HCT116 (cell line): ENCODE measurements around the gene TOMM40L. TPM values are rescaled to one million over a fixed set of nuclear protein-coding genes. Genes with fewer than 3 reads are reported as not detected.

Source experiments
- ATAC-seq: fragments of 200-7000 bp; cut with Tn5 transposase; 2 replicates; pipeline ENCODE4 v1.9.1; 2020; ENCODE audit warnings: mild to moderate bottlenecking, moderate library complexity
- BruUV-seq: library from RNA; stranded (reverse); fragments of 400-500 nt; replicated peaks from 2 replicates; lab custom pipeline; 2021; lab: Mats Ljungman, UMichigan
- CTCF ChIA-PET: fragments of 300-600 bp; sonication (Branson Sonifier 250); formaldehyde crosslinking; loops from one replicate; lab custom pipeline; 2021; ENCODE audit warnings: antibody characterized with exemption; lab: Charles Lee
- POLR2A ChIA-PET: fragments of 300-600, 350-600 bp; sonication (Branson Sonifier 250); formaldehyde crosslinking; loops from one replicate; lab custom pipeline; 2021; ENCODE audit warnings: antibody characterized with exemption; lab: Charles Lee
- RAD21 ChIA-PET, 2 experiments: fragments of 300-600 bp; sonication (Branson Sonifier 250); formaldehyde crosslinking; loops; one replicate each; lab custom pipeline; 2023; ENCODE audit warnings: low total read pairs in 2 of 2; ENCODE audit not compliant: uncharacterized antibody in 2 of 2, unreplicated experiment in 2 of 2, low non-redundant PET in 1 of 2; lab: Charles Lee
- DNase-seq: peaks from one replicate; pipeline ENCODE4 v3.0.0-alpha.2; 2010; ENCODE audit warnings: low read depth, low spot score
- H2AFZ ChIP-seq: fragments of 200-600 bp; shearing (Covaris generic), sonication (generic); 2 replicates; pipeline ENCODE4 v1.6.1; 2017; ENCODE audit warnings: low read depth, mixed run types, mixed read lengths, antibody characterized with exemption, low read length; ENCODE audit not compliant: poor library complexity, severe bottlenecking
- H3K27ac ChIP-seq: 2 replicates; pipeline ENCODE4 v1.5.1; 2012; ENCODE audit warnings: low read depth, low read length
- H3K27me3 ChIP-seq: fragments of 200-600 bp; sonication (generic); 2 replicates; pipeline ENCODE4 v1.6.1; 2016; ENCODE audit warnings: mixed run types, low read length, mixed read lengths; ENCODE audit not compliant: insufficient read depth
- H3K36me3 ChIP-seq, 2 experiments: fragments of 200-500 bp in 1 of 2; fragments of 200-600 bp in 1 of 2; sonication (Bioruptor generic) in 1 of 2; sonication (generic) in 1 of 2; 2 replicates each; pipeline versions ENCODE4 v1.5.1 to v1.6.1; 2014 to 2016; ENCODE audit warnings: low read length in 2 of 2, inconsistent platforms in 1 of 2, mixed read lengths in 1 of 2, mixed run types in 1 of 2; ENCODE audit not compliant: insufficient read depth in 2 of 2, control insufficient read depth in 1 of 2
- H3K4me1 ChIP-seq, 2 experiments: fragments of 200-600 bp in 1 of 2; sonication (generic) in 1 of 2; 2 replicates each; pipeline versions ENCODE4 v1.5.1 to v1.6.1; 2012 to 2017; ENCODE audit warnings: low read length in 2 of 2, inconsistent platforms in 1 of 2, mild to moderate bottlenecking in 1 of 2, mixed read lengths in 1 of 2, mixed run types in 1 of 2, moderate library complexity in 1 of 2; ENCODE audit not compliant: insufficient read depth in 2 of 2, control insufficient read depth in 1 of 2
- H3K4me2 ChIP-seq: fragments of 200-600 bp; sonication (generic); 2 replicates; pipeline ENCODE4 v1.6.1; 2017; ENCODE audit warnings: mixed run types, low read length, mixed read lengths
- H3K4me3 ChIP-seq, 2 experiments: fragments of 200-600 bp in 1 of 2; sonication (generic) in 1 of 2; replicated peaks in 1 of 2; 2 replicates each; pipeline ENCODE4 v1.5.1; 2011 to 2016; ENCODE audit warnings: low read length in 2 of 2, control low read depth in 1 of 2, low read depth in 1 of 2, mild to moderate bottlenecking in 1 of 2, mixed read lengths in 1 of 2, mixed run types in 1 of 2
- H3K79me2 ChIP-seq: fragments of 200-600 bp; sonication (generic); 2 replicates; pipeline ENCODE4 v1.6.1; 2017; ENCODE audit warnings: mild to moderate bottlenecking, mixed run types, low read length, moderate library complexity, mixed read lengths; ENCODE audit not compliant: insufficient read depth
- H3K9ac ChIP-seq: fragments of 200-600 bp; sonication (generic); 2 replicates; pipeline ENCODE4 v1.6.1; 2016; ENCODE audit warnings: low read length, mixed read lengths
- H3K9me2 ChIP-seq: fragments of 200-600 bp; sonication (generic), shearing (Covaris generic); 2 replicates; pipeline ENCODE4 v1.6.1; 2017; ENCODE audit warnings: mixed run types, mild to moderate bottlenecking, moderate library complexity; ENCODE audit not compliant: insufficient read depth
- H3K9me3 ChIP-seq, 2 experiments: fragments of 200-500 bp in 1 of 2; fragments of 200-600 bp in 1 of 2; sonication (Bioruptor generic) in 1 of 2; sonication (generic) in 1 of 2; 2 replicates each; pipeline ENCODE4 v1.6.1; 2014 to 2017; ENCODE audit warnings: low read length in 2 of 2, mixed read lengths in 2 of 2, inconsistent platforms in 1 of 2, low read depth in 1 of 2, mild to moderate bottlenecking in 1 of 2, mixed run types in 1 of 2, moderate library complexity in 1 of 2; ENCODE audit not compliant: control insufficient read depth in 1 of 2, insufficient read depth in 1 of 2
- H4K20me1 ChIP-seq: fragments of 200-600 bp; sonication (generic), shearing (Covaris generic); 2 replicates; pipeline ENCODE4 v1.6.1; 2017; ENCODE audit warnings: mixed run types, mild to moderate bottlenecking, moderate library complexity; ENCODE audit not compliant: insufficient read depth
- CBX3 ChIP-seq: IDR thresholded peaks from 2 replicates; pipeline ENCODE4 v1.6.1; 2012; ENCODE audit warnings: low read depth
- CEBPB ChIP-seq: IDR thresholded peaks from 2 replicates; pipeline ENCODE4 v1.6.1; 2012; ENCODE audit warnings: low read depth
- ELF1 ChIP-seq: IDR thresholded peaks from 2 replicates; pipeline ENCODE4 v1.6.1; 2012; ENCODE audit warnings: low read depth, borderline replicate concordance
- POLR2A ChIP-seq: IDR thresholded peaks from 2 replicates; pipeline ENCODE4 v1.7.0; 2011; ENCODE audit warnings: borderline replicate concordance; ENCODE audit not compliant: insufficient read depth, insufficient read length; ENCODE audit errors: extremely low read depth
- SIN3A ChIP-seq: IDR thresholded peaks from 2 replicates; pipeline ENCODE4 v1.6.1; 2012; ENCODE audit warnings: low read depth
- YY1 ChIP-seq: IDR thresholded peaks from 2 replicates; pipeline ENCODE4 v1.6.1; 2011; ENCODE audit warnings: low read length, low read depth, moderate library complexity, mild to moderate bottlenecking; ENCODE audit not compliant: insufficient replicate concordance; ENCODE audit errors: extremely low read depth
- ZNF274 ChIP-seq: fragments of 200-500 bp; sonication (Bioruptor generic); IDR thresholded peaks from 2 replicates; pipeline ENCODE4 v1.6.1; 2014; ENCODE audit warnings: mild to moderate bottlenecking, low read depth, low read length, inconsistent platforms
- intact Hi-C: fragments of 100-400 bp; cut with micrococcal nuclease; formaldehyde crosslinking; loops from 2 replicates; pipeline ENCODE4 v1.10.0; 2022
- total RNA-seq: library from RNA; stranded (reverse); gene quantifications from one replicate; pipeline ENCODE4 v1.2.1, GENCODE V29; 2021; ENCODE audit not compliant: unreplicated experiment
- TF ChIP-seq, protein P1 (sequence below): IDR thresholded peaks from 2 replicates; pipeline ENCODE4 v1.6.1; 2011; ENCODE audit warnings: mild to moderate bottlenecking, low read length, moderate library complexity; ENCODE audit not compliant: insufficient replicate concordance; ENCODE audit errors: extremely low read depth
- TF ChIP-seq, protein P2 (sequence below): IDR thresholded peaks from 2 replicates; pipeline ENCODE4 v1.6.1; 2012
- TF ChIP-seq, protein P3 (sequence below), 3 experiments: fragments of 200-600 bp in 1 of 3; sonication (generic) in 1 of 3; IDR thresholded peaks in 2 of 3; conservative IDR thresholded peaks in 1 of 3; 2 replicates each; pipeline ENCODE4 v1.5.1; 2012 to 2017; ENCODE audit warnings: low read depth in 2 of 3, low read length in 2 of 3, antibody characterized with exemption in 1 of 3, borderline replicate concordance in 1 of 3, control low read depth in 1 of 3, mild to moderate bottlenecking in 1 of 3, mixed read lengths in 1 of 3, mixed run types in 1 of 3, moderate library complexity in 1 of 3; ENCODE audit not compliant: insufficient read depth in 1 of 3

Gene TOMM40L
- total RNA-seq, 1 experiment from 2014 or later: 9.8 TPM

- TF ChIP-seq, protein P1, sequence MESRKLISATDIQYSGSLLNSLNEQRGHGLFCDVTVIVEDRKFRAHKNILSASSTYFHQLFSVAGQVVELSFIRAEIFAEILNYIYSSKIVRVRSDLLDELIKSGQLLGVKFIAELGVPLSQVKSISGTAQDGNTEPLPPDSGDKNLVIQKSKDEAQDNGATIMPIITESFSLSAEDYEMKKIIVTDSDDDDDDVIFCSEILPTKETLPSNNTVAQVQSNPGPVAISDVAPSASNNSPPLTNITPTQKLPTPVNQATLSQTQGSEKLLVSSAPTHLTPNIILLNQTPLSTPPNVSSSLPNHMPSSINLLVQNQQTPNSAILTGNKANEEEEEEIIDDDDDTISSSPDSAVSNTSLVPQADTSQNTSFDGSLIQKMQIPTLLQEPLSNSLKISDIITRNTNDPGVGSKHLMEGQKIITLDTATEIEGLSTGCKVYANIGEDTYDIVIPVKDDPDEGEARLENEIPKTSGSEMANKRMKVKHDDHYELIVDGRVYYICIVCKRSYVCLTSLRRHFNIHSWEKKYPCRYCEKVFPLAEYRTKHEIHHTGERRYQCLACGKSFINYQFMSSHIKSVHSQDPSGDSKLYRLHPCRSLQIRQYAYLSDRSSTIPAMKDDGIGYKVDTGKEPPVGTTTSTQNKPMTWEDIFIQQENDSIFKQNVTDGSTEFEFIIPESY: no peak
- TF ChIP-seq ZNF274: no peak
- Histone ChIP-seq H4K20me1 (no peaks in the 10 kb centered on the region), H3K79me2 (no peaks in the 10 kb centered on the region), H3K4me3 (peak overlapping the region; percentile 66 to 72), H3K4me1 (peaks cover 14 to 24% of the 10 kb centered on the region in 2 experiments; a peak in 3 of 4 replicates), H3K9ac (peak overlapping the region; percentile 72), H3K36me3 (peaks cover 4 to 17% of the 10 kb centered on the region in 2 experiments), H2AFZ (no peak overlapping the region), H3K9me2 (no peaks in the 10 kb centered on the region), H3K4me2 (peak overlapping the region; percentile 93), H3K27me3 (no peaks in the 10 kb centered on the region), H3K9me3 (no peaks in the 10 kb centered on the region), H3K27ac (peak overlapping the region; percentile 69)
- POLR2A ChIA-PET: interaction anchor here (0.7 to 1.5 kb wide), 7 partner anchors 10 to 164 kb away, joined by 3 to 9 read pairs (median 4); partner anchors contain the start of gene PPOX
- CTCF ChIA-PET: interaction anchor here (0.8 to 3.1 kb wide), 22 partner anchors 10 to 446 kb away, joined by 3 to 46 read pairs (median 6); partner anchors contain the start of genes CFAP126, NDUFS2, NR1I3 and PPOX
- ATAC-seq (no peak), DNase-seq (no peak)
- intact Hi-C loops: no loop called here
- no TSS peak for BruUV-seq
- RAD21 ChIA-PET: interaction anchor here (0.7 to 1.2 kb wide), 3 partner anchors 13 to 206 kb away, joined by 3 read pairs; no protein-coding TSS in a partner anchor
Observed at GRCh38 chr1:161226320-161226711, 456 bp downstream of the TOMM40L start.

DNA sequence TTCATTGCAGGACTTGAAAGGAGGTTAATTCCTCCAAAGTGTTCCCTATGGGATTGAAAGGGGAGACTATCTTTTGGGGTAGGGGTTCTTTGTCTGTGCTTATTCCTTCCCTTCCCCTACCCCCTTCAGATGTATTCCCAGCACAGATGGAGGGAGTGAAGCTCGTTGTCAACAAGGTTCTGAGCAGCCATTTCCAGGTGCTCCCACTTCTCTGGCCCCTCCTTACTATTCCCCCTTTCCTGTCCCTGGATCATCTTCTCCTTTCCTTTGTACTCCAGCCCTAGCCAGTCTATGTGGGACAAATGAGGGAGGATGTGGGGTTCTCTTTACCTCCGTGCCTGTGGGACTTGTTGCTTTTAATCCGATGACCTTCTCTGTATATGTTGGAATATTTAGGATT lies 899 bp downstream of the TOMM40L start:
- intact Hi-C loops: loop anchor here (1.0 kb wide), 3 partner anchors 65 to 156 kb away; no protein-coding TSS in a partner anchor
- no peak overlapping the region for H2AFZ ChIP-seq
- TF ChIP-seq ELF1 (no peak), CEBPB (no peak), CBX3 (no peak), SIN3A (no peak), YY1 (no peak), ZNF274 (no peak), POLR2A (no peak)
- TF ChIP-seq, protein P2, sequence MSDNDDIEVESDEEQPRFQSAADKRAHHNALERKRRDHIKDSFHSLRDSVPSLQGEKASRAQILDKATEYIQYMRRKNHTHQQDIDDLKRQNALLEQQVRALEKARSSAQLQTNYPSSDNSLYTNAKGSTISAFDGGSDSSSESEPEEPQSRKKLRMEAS: no peak
- TF ChIP-seq, protein P3, sequence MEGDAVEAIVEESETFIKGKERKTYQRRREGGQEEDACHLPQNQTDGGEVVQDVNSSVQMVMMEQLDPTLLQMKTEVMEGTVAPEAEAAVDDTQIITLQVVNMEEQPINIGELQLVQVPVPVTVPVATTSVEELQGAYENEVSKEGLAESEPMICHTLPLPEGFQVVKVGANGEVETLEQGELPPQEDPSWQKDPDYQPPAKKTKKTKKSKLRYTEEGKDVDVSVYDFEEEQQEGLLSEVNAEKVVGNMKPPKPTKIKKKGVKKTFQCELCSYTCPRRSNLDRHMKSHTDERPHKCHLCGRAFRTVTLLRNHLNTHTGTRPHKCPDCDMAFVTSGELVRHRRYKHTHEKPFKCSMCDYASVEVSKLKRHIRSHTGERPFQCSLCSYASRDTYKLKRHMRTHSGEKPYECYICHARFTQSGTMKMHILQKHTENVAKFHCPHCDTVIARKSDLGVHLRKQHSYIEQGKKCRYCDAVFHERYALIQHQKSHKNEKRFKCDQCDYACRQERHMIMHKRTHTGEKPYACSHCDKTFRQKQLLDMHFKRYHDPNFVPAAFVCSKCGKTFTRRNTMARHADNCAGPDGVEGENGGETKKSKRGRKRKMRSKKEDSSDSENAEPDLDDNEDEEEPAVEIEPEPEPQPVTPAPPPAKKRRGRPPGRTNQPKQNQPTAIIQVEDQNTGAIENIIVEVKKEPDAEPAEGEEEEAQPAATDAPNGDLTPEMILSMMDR (IDR thresholded peaks at IDR 0.05 in 2 of 3, conservative IDR thresholded peaks at IDR 0.05 in 1 of 3; ENCODE audit: borderline replicate concordance in 1 of 3, insufficient read depth in 1 of 3, low read depth in 2 of 3, low read length in 2 of 3): no peak
- TF ChIP-seq, all 23 proteins: peak for 0
- DNase-seq (no peak), ATAC-seq (no peak)
- ChIA-PET RAD21 (no interaction called here), POLR2A (interaction anchor here (1.2 kb wide), 1 partner anchor 163 kb away, joined by 3 read pairs; no protein-coding TSS in a partner anchor), CTCF (interaction anchor here (0.8 to 3.1 kb wide), 8 partner anchors 10 to 446 kb away, joined by 3 to 46 read pairs (median 8); partner anchors contain the start of gene CFAP126)
- Histone ChIP-seq H4K20me1 (no peaks in the 10 kb centered on the region), H3K79me2 (no peaks in the 10 kb centered on the region), H3K4me2 (peak overlapping the region; percentile 93), H3K36me3 (peaks cover 4 to 17% of the 10 kb centered on the region in 2 experiments), H3K4me3 (peak overlapping the region; percentile 66 to 72), H3K9ac (peak overlapping the region; percentile 72), H3K9me3 (no peaks in the 10 kb centered on the region), H3K27ac (peak overlapping the region; percentile 69), H3K27me3 (no peaks in the 10 kb centered on the region), H3K9me2 (no peaks in the 10 kb centered on the region), H3K4me1 (peaks cover 14 to 24% of the 10 kb centered on the region in 2 experiments; a peak in 3 of 4 replicates)
- no TSS peak for BruUV-seq
